ENCODE results near the gene B3GNT8.

B3GNT8 gene

GRCh38 chr19:41425174-41426115, 1.7 kb downstream of the B3GNT8 start:
- TF ChIP-seq CTCF (IDR thresholded peaks at IDR 0.05; ENCODE audit: low read depth, low read length), result no peak
- TF ChIP-seq MYC (IDR thresholded peaks at IDR 0.05; ENCODE audit: low read depth, low read length), result no peak
- no peak for TF ChIP-seq MAX (IDR thresholded peaks at IDR 0.05; ENCODE audit: low read depth, low read length)
- TF ChIP-seq POLR2A (IDR thresholded peaks at IDR 0.05; ENCODE audit: extremely low read depth, insufficient read length), result no peak
- H3K4me3 ChIP-seq (ENCODE audit: low read depth, low read length), result no peak overlapping the region
- no peak for DNase-seq (ENCODE audit: low read depth)

GRCh38 chr19:41424335-41425173, 2.6 kb downstream of the B3GNT8 start:
- TF ChIP-seq POLR2A (IDR thresholded peaks at IDR 0.05; ENCODE audit: extremely low read depth, insufficient read length), result no peak
- TF ChIP-seq MAX (IDR thresholded peaks at IDR 0.05; ENCODE audit: low read depth, low read length), result no peak
- TF ChIP-seq CTCF (IDR thresholded peaks at IDR 0.05; ENCODE audit: low read depth, low read length), result no peak
- no peak for TF ChIP-seq MYC (IDR thresholded peaks at IDR 0.05; ENCODE audit: low read depth, low read length)
- H3K4me3 ChIP-seq (ENCODE audit: low read depth, low read length), result peak overlapping the region; percentile 16
- DNase-seq (ENCODE audit: low read depth), result peak; percentile 69

GRCh38 chr19:41422955-41423354, 4.2 kb downstream of the B3GNT8 start:
- DNase-seq (ENCODE audit: low read depth), result no peak
- TF ChIP-seq POLR2A (IDR thresholded peaks at IDR 0.05; ENCODE audit: extremely low read depth, insufficient read length), result no peak
- TF ChIP-seq CTCF (IDR thresholded peaks at IDR 0.05; ENCODE audit: low read depth, low read length), result no peak
- no peak for TF ChIP-seq MYC (IDR thresholded peaks at IDR 0.05; ENCODE audit: low read depth, low read length)
- no peak for TF ChIP-seq MAX (IDR thresholded peaks at IDR 0.05; ENCODE audit: low read depth, low read length)
- H3K4me3 ChIP-seq (ENCODE audit: low read depth, low read length), result no peak overlapping the region

GRCh38 chr19:41422456-41422855, 4.7 kb downstream of the B3GNT8 start:
- no peak for DNase-seq (ENCODE audit: low read depth)
- TF ChIP-seq POLR2A (IDR thresholded peaks at IDR 0.05; ENCODE audit: extremely low read depth, insufficient read length), result no peak
- TF ChIP-seq MYC (IDR thresholded peaks at IDR 0.05; ENCODE audit: low read depth, low read length), result no peak
- no peak for TF ChIP-seq CTCF (IDR thresholded peaks at IDR 0.05; ENCODE audit: low read depth, low read length)
- no peak for TF ChIP-seq MAX (IDR thresholded peaks at IDR 0.05; ENCODE audit: low read depth, low read length)
- H3K4me3 ChIP-seq (ENCODE audit: low read depth, low read length), result no peak overlapping the region

- H3K4me3 ChIP-seq (ENCODE audit: low read depth, low read length), result no peak overlapping the region
- no peak for TF ChIP-seq POLR2A (IDR thresholded peaks at IDR 0.05; ENCODE audit: extremely low read depth, insufficient read length)
- no peak for TF ChIP-seq MAX (IDR thresholded peaks at IDR 0.05; ENCODE audit: low read depth, low read length)
- TF ChIP-seq MYC (IDR thresholded peaks at IDR 0.05; ENCODE audit: low read depth, low read length), result no peak
- TF ChIP-seq CTCF (IDR thresholded peaks at IDR 0.05; ENCODE audit: low read depth, low read length), result no peak
- DNase-seq (ENCODE audit: low read depth), result no peak
Observed at GRCh38 chr19:41421973-41422372, 5.2 kb downstream of the B3GNT8 start.
